OCI-LY1 (cell line): ENCODE results near the gene TIE1.

Experiments
- EZH2 ChIP-seq: fragments of 200-600 bp; sonication (generic), shearing (Covaris generic); IDR thresholded peaks from 2 replicates; pipeline ENCODE4 v1.8.0; 2017; ENCODE audit warnings: borderline replicate concordance, mixed run types, mild to moderate bottlenecking, antibody characterized with exemption, low read length, moderate library complexity, mixed read lengths
- TF ChIP-seq, protein P1 (sequence below): fragments of 200-600 bp; sonication (generic), shearing (Covaris generic); IDR thresholded peaks from 2 replicates; pipeline ENCODE4 v1.5.1; 2017; ENCODE audit warnings: mild to moderate bottlenecking, antibody characterized with exemption, low read length, moderate library complexity, mixed read lengths

DNA sequence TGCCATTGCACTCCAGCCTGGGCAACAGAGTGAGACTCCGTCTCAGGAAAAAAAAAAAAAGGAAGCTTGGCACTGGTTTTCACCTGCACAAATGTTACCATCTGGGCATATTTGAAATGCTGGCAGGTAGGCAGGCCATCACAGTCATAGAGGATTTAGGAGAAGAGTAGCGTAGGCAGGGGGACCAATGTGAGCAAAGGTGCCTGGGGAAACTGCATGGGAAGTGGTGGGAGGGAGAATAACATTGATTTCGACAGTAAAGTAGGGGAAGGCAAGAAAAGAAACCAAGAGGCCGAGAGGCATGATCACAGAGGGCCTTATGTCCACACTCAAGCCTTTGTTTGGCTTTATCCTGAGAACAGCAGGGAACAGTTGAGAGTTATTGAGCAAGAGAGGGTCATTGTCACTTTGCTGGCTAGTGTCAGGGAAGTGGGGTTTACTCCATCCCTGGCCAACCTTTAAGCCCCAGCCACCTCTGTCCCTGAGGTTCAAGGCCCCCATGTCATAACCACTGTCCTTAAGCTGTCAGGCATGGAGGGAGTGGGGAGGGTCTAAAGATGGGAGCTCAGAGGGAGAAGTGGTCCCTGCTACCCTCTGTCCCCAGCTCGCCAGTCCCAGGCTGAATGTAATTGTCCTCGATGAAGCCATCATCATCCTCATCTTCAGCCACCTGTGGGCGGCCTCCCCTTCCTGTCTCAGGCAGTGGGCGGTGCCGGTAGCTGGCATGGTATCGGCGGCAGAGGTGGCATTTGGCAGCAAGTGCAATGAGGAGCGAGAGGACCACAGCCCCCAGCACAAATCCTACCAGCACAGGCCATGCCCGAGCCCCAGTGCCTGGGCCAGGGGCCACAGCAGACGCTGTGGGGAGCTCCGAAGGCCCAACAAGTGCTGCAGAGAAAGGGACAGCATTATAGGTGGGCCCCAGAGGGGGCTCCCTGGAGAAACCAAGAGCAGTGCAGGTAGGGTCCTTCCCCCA lies 18.3 kb upstream of the TIE1 start:
- TF ChIP-seq, protein P1, sequence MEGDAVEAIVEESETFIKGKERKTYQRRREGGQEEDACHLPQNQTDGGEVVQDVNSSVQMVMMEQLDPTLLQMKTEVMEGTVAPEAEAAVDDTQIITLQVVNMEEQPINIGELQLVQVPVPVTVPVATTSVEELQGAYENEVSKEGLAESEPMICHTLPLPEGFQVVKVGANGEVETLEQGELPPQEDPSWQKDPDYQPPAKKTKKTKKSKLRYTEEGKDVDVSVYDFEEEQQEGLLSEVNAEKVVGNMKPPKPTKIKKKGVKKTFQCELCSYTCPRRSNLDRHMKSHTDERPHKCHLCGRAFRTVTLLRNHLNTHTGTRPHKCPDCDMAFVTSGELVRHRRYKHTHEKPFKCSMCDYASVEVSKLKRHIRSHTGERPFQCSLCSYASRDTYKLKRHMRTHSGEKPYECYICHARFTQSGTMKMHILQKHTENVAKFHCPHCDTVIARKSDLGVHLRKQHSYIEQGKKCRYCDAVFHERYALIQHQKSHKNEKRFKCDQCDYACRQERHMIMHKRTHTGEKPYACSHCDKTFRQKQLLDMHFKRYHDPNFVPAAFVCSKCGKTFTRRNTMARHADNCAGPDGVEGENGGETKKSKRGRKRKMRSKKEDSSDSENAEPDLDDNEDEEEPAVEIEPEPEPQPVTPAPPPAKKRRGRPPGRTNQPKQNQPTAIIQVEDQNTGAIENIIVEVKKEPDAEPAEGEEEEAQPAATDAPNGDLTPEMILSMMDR, result no peak
- no peak for TF ChIP-seq EZH2
